ENCODE results near the gene KCNH6.

The KCNH6 gene

GRCh38 chr17:63505341-63505740 is 17.8 kb upstream of the KCNH6 start:
- Histone ChIP-seq H3K4me3 (ENCODE audit: low read length, poor library complexity, severe bottlenecking) (no peak overlapping the region), H3K4me1 (ENCODE audit: insufficient read depth, low read length, poor library complexity, severe bottlenecking) (no peaks in the 10 kb centered on the region), H2AFZ (ENCODE audit: low read length) (no peak overlapping the region), H3K27me3 (ENCODE audit: insufficient read depth, low read length, poor library complexity, severe bottlenecking) (no peaks in the 10 kb centered on the region), H3K79me2 (ENCODE audit: insufficient read depth, low read length) (no peaks in the 10 kb centered on the region), H3K9me3 (ENCODE audit: insufficient read depth, low read depth, low read length) (no peaks in the 10 kb centered on the region), H3F3A (ENCODE audit: low read depth) (no peaks in the 10 kb centered on the region), H4K20me1 (ENCODE audit: insufficient read depth, low read length, poor library complexity, severe bottlenecking) (no peaks in the 10 kb centered on the region), H3K36me3 (ENCODE audit: insufficient read depth, low read length) (no peaks in the 10 kb centered on the region), H3K4me2 (ENCODE audit: low read depth, low read length, poor library complexity, severe bottlenecking) (no peak overlapping the region), H3K9ac (ENCODE audit: low read depth, low read length, poor library complexity, severe bottlenecking) (no peak overlapping the region), H3K9me2 (replicated peaks; ENCODE audit: low read depth, low read length) (no peaks in the 10 kb centered on the region)
- TF ChIP-seq CTCF (conservative IDR thresholded peaks at IDR 0.05; ENCODE audit: low read length): no peak
- TF ChIP-seq EZH2phosphoT487 (IDR thresholded peaks at IDR 0.05; ENCODE audit: borderline replicate concordance): no peak

GRCh38 chr17:63506627-63507026 is 16.5 kb upstream of the KCNH6 start:
- no peaks in the 10 kb centered on the region for H3K9me2 ChIP-seq (replicated peaks; ENCODE audit: low read depth, low read length)
- no peak overlapping the region for H3K4me2 ChIP-seq (ENCODE audit: low read depth, low read length, poor library complexity, severe bottlenecking)
- TF ChIP-seq EZH2phosphoT487 (IDR thresholded peaks at IDR 0.05; ENCODE audit: borderline replicate concordance) (no peak), CTCF (conservative IDR thresholded peaks at IDR 0.05; ENCODE audit: low read length) (no peak)
- no peaks in the 10 kb centered on the region for H4K20me1 ChIP-seq (ENCODE audit: insufficient read depth, low read length, poor library complexity, severe bottlenecking)
- no peaks in the 10 kb centered on the region for H3F3A ChIP-seq (ENCODE audit: low read depth)
- H3K79me2 ChIP-seq (ENCODE audit: insufficient read depth, low read length): no peaks in the 10 kb centered on the region
- no peak overlapping the region for H3K4me3 ChIP-seq (ENCODE audit: low read length, poor library complexity, severe bottlenecking)
- H3K9me3 ChIP-seq (ENCODE audit: insufficient read depth, low read depth, low read length): no peaks in the 10 kb centered on the region
- no peak overlapping the region for H2AFZ ChIP-seq (ENCODE audit: low read length)
- H3K4me1 ChIP-seq (ENCODE audit: insufficient read depth, low read length, poor library complexity, severe bottlenecking): no peaks in the 10 kb centered on the region
- H3K36me3 ChIP-seq (ENCODE audit: insufficient read depth, low read length): no peaks in the 10 kb centered on the region
- H3K27me3 ChIP-seq (ENCODE audit: insufficient read depth, low read length, poor library complexity, severe bottlenecking): no peaks in the 10 kb centered on the region
- no peak overlapping the region for H3K9ac ChIP-seq (ENCODE audit: low read depth, low read length, poor library complexity, severe bottlenecking)

GRCh38 chr17:63511331-63511730 is 11.8 kb upstream of the KCNH6 start:
- H3K4me2 ChIP-seq (ENCODE audit: low read depth, low read length, poor library complexity, severe bottlenecking): no peak overlapping the region
- no peak for TF ChIP-seq CTCF (conservative IDR thresholded peaks at IDR 0.05; ENCODE audit: low read length)
- no peak for TF ChIP-seq EZH2phosphoT487 (IDR thresholded peaks at IDR 0.05; ENCODE audit: borderline replicate concordance)
- H4K20me1 ChIP-seq (ENCODE audit: insufficient read depth, low read length, poor library complexity, severe bottlenecking): no peaks in the 10 kb centered on the region
- H2AFZ ChIP-seq (ENCODE audit: low read length): no peak overlapping the region
- no peaks in the 10 kb centered on the region for H3K9me2 ChIP-seq (replicated peaks; ENCODE audit: low read depth, low read length)
- no peak overlapping the region for H3K9ac ChIP-seq (ENCODE audit: low read depth, low read length, poor library complexity, severe bottlenecking)
- H3K79me2 ChIP-seq (ENCODE audit: insufficient read depth, low read length): no peaks in the 10 kb centered on the region
- H3F3A ChIP-seq (ENCODE audit: low read depth): no peaks in the 10 kb centered on the region
- no peaks in the 10 kb centered on the region for H3K9me3 ChIP-seq (ENCODE audit: insufficient read depth, low read depth, low read length)
- H3K27me3 ChIP-seq (ENCODE audit: insufficient read depth, low read length, poor library complexity, severe bottlenecking): no peaks in the 10 kb centered on the region
- H3K36me3 ChIP-seq (ENCODE audit: insufficient read depth, low read length): no peaks in the 10 kb centered on the region
- no peaks in the 10 kb centered on the region for H3K4me1 ChIP-seq (ENCODE audit: insufficient read depth, low read length, poor library complexity, severe bottlenecking)
- H3K4me3 ChIP-seq (ENCODE audit: low read length, poor library complexity, severe bottlenecking): no peak overlapping the region

Measured in Loucy (cell line).